ENCODE data around the gene RTN3. TPM values are rescaled to one million over a fixed set of nuclear protein-coding genes. Genes with fewer than 3 reads are reported as not detected.

The RTN3 gene
- total RNA-seq, 6 experiments from 2014 or later, result 114 to 144 (median 133) TPM

GRCh38 chr11:63805844-63806415, 124.6 kb downstream of the RTN3 start:
- no peak overlapping the region for H3K4me3 Mint-ChIP-seq
- no peaks in the 10 kb centered on the region for H3K9me3 Mint-ChIP-seq
- H3K27me3 Mint-ChIP-seq (ENCODE audit: insufficient read depth), result no peaks in the 10 kb centered on the region
- no peak for TF ChIP-seq CTCF (IDR thresholded peaks at IDR 0.05)
- H3K27ac Mint-ChIP-seq, result no peak overlapping the region
- peaks cover 11% of the 10 kb centered on the region for H3K4me1 Mint-ChIP-seq (ENCODE audit: low read depth)
- no peak for DNase-seq
- no peaks in the 10 kb centered on the region for H3K36me3 Mint-ChIP-seq (ENCODE audit: low read depth)

Other genes with a start within 250 kb of the RTN3 start
- gene PLAAT5, start 190.3 kb upstream of the RTN3 start, total RNA-seq (2021; fragmentation: NEBNext Ultra II Directional; extraction: Animal tissue kit (Norgen Biotek cat#: 25700)), result not detected
- gene LGALS12, start 175.4 kb upstream of the RTN3 start, total RNA-seq (2021; fragmentation: NEBNext Ultra II Directional; extraction: Animal tissue kit (Norgen Biotek cat#: 25700)), result not detected
- gene PLAAT4, start 144.7 kb upstream of the RTN3 start, total RNA-seq (2021; fragmentation: NEBNext Ultra II Directional; extraction: Animal tissue kit (Norgen Biotek cat#: 25700)), result 1 to 10 TPM in 1 of 6 experiments, under 1 TPM in 4, not detected in 1; 0.43 to 1.9 (median 0.82) TPM
- gene PLAAT2, start 118.1 kb upstream of the RTN3 start, total RNA-seq (2021; fragmentation: NEBNext Ultra II Directional; extraction: Animal tissue kit (Norgen Biotek cat#: 25700)), result not detected
- 10 to 100 TPM in 1 of 6 experiments, 1 to 10 TPM in 5; 8.0 to 11.2 (median 8.6) TPM for gene PLAAT3, start 67.1 kb upstream of the RTN3 start, total RNA-seq (2021; fragmentation: NEBNext Ultra II Directional; extraction: Animal tissue kit (Norgen Biotek cat#: 25700))
- 100 to 1,000 TPM in 5 of 6 experiments, 10 to 100 TPM in 1; 96.9 to 116 (median 109) TPM for gene ATL3, start 10.1 kb upstream of the RTN3 start, total RNA-seq (2021; fragmentation: NEBNext Ultra II Directional; extraction: Animal tissue kit (Norgen Biotek cat#: 25700))
- gene ZFTA, start 87.3 kb downstream of the RTN3 start, total RNA-seq (2021; fragmentation: NEBNext Ultra II Directional; extraction: Animal tissue kit (Norgen Biotek cat#: 25700)), result 10 to 100 TPM; 18.4 to 21.0 (median 19.5) TPM
- gene SPINDOC, start 132.0 kb downstream of the RTN3 start, total RNA-seq (2021; fragmentation: NEBNext Ultra II Directional; extraction: Animal tissue kit (Norgen Biotek cat#: 25700)), result 10 to 100 TPM; 24.7 to 31.7 (median 29.5) TPM
- gene MARK2, start 157.6 kb downstream of the RTN3 start, total RNA-seq (2021; fragmentation: NEBNext Ultra II Directional; extraction: Animal tissue kit (Norgen Biotek cat#: 25700)), result 10 to 100 TPM; 26.4 to 29.9 (median 27.9) TPM
- gene RCOR2, start 235.7 kb downstream of the RTN3 start, total RNA-seq (2021; fragmentation: NEBNext Ultra II Directional; extraction: Animal tissue kit (Norgen Biotek cat#: 25700)), result under 1 TPM; 0.34 to 0.72 (median 0.41) TPM

All from HFFc6 (cell line).